Endothelial cell of umbilical vein (primary cell): Measurements from ENCODE around the gene RBM6. TPM values are rescaled to one million over a fixed set of nuclear protein-coding genes. Genes with fewer than 3 reads are reported as not detected.

Source experiments
- BruUV-seq: library from RNA; stranded (reverse); fragments of 400-500 nt; replicated peaks from 2 replicates; lab custom pipeline; 2021; lab: Mats Ljungman, UMichigan
- CTCF ChIA-PET: fragments of 300-600, 350-600 bp; sonication (Branson Sonifier 250); formaldehyde crosslinking; loops from one replicate; lab custom pipeline; 2021; ENCODE audit warnings: antibody characterized with exemption, inconsistent platforms; lab: Charles Lee
- POLR2A ChIA-PET: fragments of 300-600, 350-600 bp; sonication (Branson Sonifier 250); formaldehyde crosslinking; loops from one replicate; lab custom pipeline; 2021; ENCODE audit warnings: antibody characterized with exemption, inconsistent platforms; lab: Charles Lee
- DNase-seq: peaks from one replicate; pipeline ENCODE4 v3.0.0-alpha.2; 2011; ENCODE audit warnings: low read depth, low spot score
- FAIRE-seq: peaks from 2 replicates; lab custom pipeline; 2011; peaks lifted over from hg19 to GRCh38; lab: Jason Lieb, UNC
- H2AFZ ChIP-seq: 2 replicates; pipeline ENCODE4 v1.6.0; 2012; ENCODE audit warnings: low read depth, low read length, control low read depth, inconsistent platforms
- H3K27ac ChIP-seq: 2 replicates; pipeline ENCODE4 v1.5.1; 2011; ENCODE audit warnings: low read depth, mild to moderate bottlenecking, control low read depth, low read length, moderate library complexity; ENCODE audit not compliant: insufficient read depth
- H3K27me3 ChIP-seq, 2 experiments: 2 replicates each; pipeline versions ENCODE4 v1.6.0 to v1.6.1; 2011; ENCODE audit warnings: low read length in 2 of 2, mixed read lengths in 1 of 2; ENCODE audit not compliant: control insufficient read depth in 2 of 2, insufficient read depth in 2 of 2
- H3K36me3 ChIP-seq, 2 experiments: 2 replicates in 1 of 2; 3 replicates in 1 of 2; pipeline ENCODE4 v1.5.1; 2011; ENCODE audit warnings: low read length in 2 of 2, mild to moderate bottlenecking in 1 of 2, moderate library complexity in 1 of 2; ENCODE audit not compliant: control insufficient read depth in 2 of 2, insufficient read depth in 2 of 2; ENCODE audit errors: extremely low read depth in 1 of 2
- H3K4me1 ChIP-seq: 3 replicates; pipeline ENCODE4 v1.5.1; 2011; ENCODE audit warnings: mild to moderate bottlenecking, low read length; ENCODE audit not compliant: control insufficient read depth, insufficient read depth; ENCODE audit errors: extremely low read depth
- H3K4me2 ChIP-seq: 2 replicates; pipeline ENCODE4 v1.6.1; 2011; ENCODE audit warnings: low read length, control low read depth, mixed read lengths; ENCODE audit not compliant: insufficient read depth
- H3K4me3 ChIP-seq, 3 experiments: fragments of 200-600 bp in 1 of 3; sonication (generic), shearing (Covaris generic) in 1 of 3; replicated peaks in 1 of 3; 2 replicates each; pipeline ENCODE4 v1.5.1; 2011 to 2016; ENCODE audit warnings: control low read depth in 3 of 3, low read length in 3 of 3, mild to moderate bottlenecking in 2 of 3, inconsistent platforms in 1 of 3, low read depth in 1 of 3, moderate library complexity in 1 of 3; ENCODE audit not compliant: insufficient read depth in 1 of 3
- H3K79me2 ChIP-seq: 2 replicates; pipeline ENCODE4 v1.6.0; 2012; ENCODE audit warnings: low read length, inconsistent platforms; ENCODE audit not compliant: control insufficient read depth, insufficient read depth
- H3K9ac ChIP-seq: replicated peaks from 2 replicates; pipeline ENCODE3; 2011; ENCODE audit warnings: low read length, control low read depth; ENCODE audit not compliant: insufficient read depth; ENCODE audit errors: extremely low read depth
- H3K9me1 ChIP-seq: replicated peaks from 3 replicates; pipeline ENCODE4 v1.6.0; 2011; ENCODE audit warnings: mild to moderate bottlenecking, low read length; ENCODE audit not compliant: control insufficient read depth, insufficient read depth; ENCODE audit errors: extremely low read depth
- H3K9me3 ChIP-seq: replicated peaks from 2 replicates; pipeline ENCODE4 v1.5.1; 2012; ENCODE audit warnings: low read length, inconsistent platforms; ENCODE audit not compliant: control insufficient read depth, insufficient read depth
- H4K20me1 ChIP-seq: replicated peaks from 2 replicates; pipeline ENCODE3; 2011; ENCODE audit warnings: mild to moderate bottlenecking, low read length; ENCODE audit not compliant: control insufficient read depth, insufficient read depth; ENCODE audit errors: extremely low read depth
- CTCF ChIP-seq, 2 donors: IDR thresholded peaks; 1 replicate in 1 of 2; 2 replicates in 1 of 2; pipeline ENCODE4 v1.5.1; 2011; ENCODE audit warnings: low read length in 2 of 2, mild to moderate bottlenecking in 2 of 2, moderate library complexity in 2 of 2, control low read depth in 1 of 2, inconsistent platforms in 1 of 2, low read depth in 1 of 2; ENCODE audit not compliant: insufficient read depth in 1 of 2; ENCODE audit errors: extremely low read depth in 1 of 2
- EZH2 ChIP-seq: IDR thresholded peaks from 2 replicates; pipeline ENCODE4 v1.6.1; 2012; ENCODE audit warnings: borderline replicate concordance, low read depth, mild to moderate bottlenecking, moderate library complexity, low read length, inconsistent platforms; ENCODE audit not compliant: severe bottlenecking
- FOS ChIP-seq: IDR thresholded peaks from 2 replicates; pipeline ENCODE4 v1.6.1; 2011; ENCODE audit warnings: mild to moderate bottlenecking, low read length, moderate library complexity, borderline replicate concordance; ENCODE audit not compliant: insufficient read depth
- GATA2 ChIP-seq: IDR thresholded peaks from 2 replicates; pipeline ENCODE4 v1.7.0; 2011; ENCODE audit warnings: low read depth, mild to moderate bottlenecking, moderate library complexity, mixed read lengths, low read length; ENCODE audit not compliant: insufficient read length, insufficient read depth
- JUN ChIP-seq: IDR thresholded peaks from 2 replicates; pipeline ENCODE4 v1.6.1; 2011; ENCODE audit warnings: borderline replicate concordance, low read depth; ENCODE audit not compliant: insufficient read length, insufficient read depth
- MYC ChIP-seq: IDR thresholded peaks from one replicate; pipeline ENCODE4 v1.6.1; 2011; ENCODE audit warnings: mild to moderate bottlenecking, low read depth, low read length
- POLR2A ChIP-seq: IDR thresholded peaks from 2 replicates; pipeline ENCODE4 v1.6.1; 2012; ENCODE audit warnings: low read depth, mild to moderate bottlenecking, control low read depth, low read length
- POLR2AphosphoS5 ChIP-seq: IDR thresholded peaks from 2 replicates; pipeline ENCODE4 v1.6.1; 2012; ENCODE audit warnings: low read depth, mild to moderate bottlenecking, control low read depth, low read length, moderate library complexity; ENCODE audit not compliant: insufficient read depth
- dilution Hi-C: fragments of 300-500 bp; cut with MboI; formaldehyde crosslinking; loops from one replicate; pipeline ENCODE4 v1.15.0; 2019; ENCODE audit warnings: low sequenced_read_pairs; ENCODE audit not compliant: extremely low pct_ligation_motif_present
- intact Hi-C: fragments of 100-400 bp; cut with micrococcal nuclease; formaldehyde crosslinking; loops from one replicate; pipeline ENCODE4 v1.10.0; 2022
- polyA plus RNA-seq, 4 experiments: library from polyadenylated mRNA; depleted of rRNA in 3 of 4; stranded (reverse) in 3 of 4; unstranded in 1 of 4; fragments of >200 nt; gene quantifications; 2 replicates each; pipeline versions ENCODE4 v1.2.1 to v1.2.3, GENCODE V29; 2011 to 2012; ENCODE audit warnings: missing spikeins in 1 of 4
- total RNA-seq: library from RNA; stranded (reverse); gene quantifications from 2 replicates; pipeline ENCODE4 v1.2.3, GENCODE V29; 2021

The RBM6 gene
- total and polyA plus RNA-seq, 2 donors (not counting 3 experiments of a cell fraction or from before 2014, with no cell fraction given) = 30.4 to 94.5 TPM

DNA sequence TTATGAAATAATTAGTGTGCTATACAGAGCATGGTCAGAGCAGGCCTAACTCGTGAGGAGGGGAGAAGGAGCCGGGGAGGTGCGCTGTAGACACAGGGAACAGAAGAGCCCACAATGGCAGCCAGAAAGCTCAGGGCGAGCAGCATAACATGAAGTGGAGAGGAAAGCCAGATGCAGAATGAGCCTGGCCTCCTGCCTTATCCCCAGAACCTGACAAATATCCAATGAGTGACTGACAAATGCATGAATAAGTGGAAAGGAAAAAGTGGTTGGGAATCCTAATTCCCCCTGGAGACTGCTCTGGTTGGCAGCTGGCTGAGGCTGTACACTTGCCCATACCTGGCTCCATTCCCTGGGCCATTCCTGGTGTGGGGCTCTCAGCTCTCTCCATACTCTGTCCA, 27.1 kb upstream of the RBM6 start:
- FAIRE-seq = no peak
- Histone ChIP-seq H3K79me2 (no peaks in the 10 kb centered on the region), H3K9me3 (no peaks in the 10 kb centered on the region), H3K27ac (no peak overlapping the region), H3K4me3 (no peak overlapping the region), H3K9ac (no peak overlapping the region), H3K4me1 (no peaks in the 10 kb centered on the region), H4K20me1 (no peaks in the 10 kb centered on the region), H3K27me3 (no peaks in the 10 kb centered on the region), H3K36me3 (peaks cover 0 to 10% of the 10 kb centered on the region in 2 experiments), H3K4me2 (no peak overlapping the region), H2AFZ (no peak overlapping the region), H3K9me1 (no peaks in the 10 kb centered on the region)
- BruUV-seq = no TSS peak
- intact Hi-C loops (no loop called here), dilution Hi-C loops (no loop called here)
- POLR2A ChIA-PET = no interaction called here
- TF ChIP-seq POLR2AphosphoS5 (no peak), JUN (no peak), FOS (no peak), CTCF (IDR thresholded peaks at IDR 0.05; ENCODE audit: extremely low read depth in 1 of 2, insufficient read depth in 1 of 2, low read depth in 1 of 2, low read length in 2 of 2) (no peak), MYC (no peak), EZH2 (no peak), GATA2 (no peak), POLR2A (no peak)
- CTCF ChIA-PET = interaction anchor here (1.4 to 1.8 kb wide), 2 partner anchors 12 to 110 kb away, joined by 3 to 5 read pairs; partner anchors contain the start of gene INKA1
- DNase-seq = no peak
